HuH-7.5 (cell line): ENCODE results near the gene MELTF.

Experiments used
- DNase-seq: peaks from one replicate; pipeline ENCODE4 v3.0.0; 2011; ENCODE audit warnings: low spot score

Gene MELTF

DNA sequence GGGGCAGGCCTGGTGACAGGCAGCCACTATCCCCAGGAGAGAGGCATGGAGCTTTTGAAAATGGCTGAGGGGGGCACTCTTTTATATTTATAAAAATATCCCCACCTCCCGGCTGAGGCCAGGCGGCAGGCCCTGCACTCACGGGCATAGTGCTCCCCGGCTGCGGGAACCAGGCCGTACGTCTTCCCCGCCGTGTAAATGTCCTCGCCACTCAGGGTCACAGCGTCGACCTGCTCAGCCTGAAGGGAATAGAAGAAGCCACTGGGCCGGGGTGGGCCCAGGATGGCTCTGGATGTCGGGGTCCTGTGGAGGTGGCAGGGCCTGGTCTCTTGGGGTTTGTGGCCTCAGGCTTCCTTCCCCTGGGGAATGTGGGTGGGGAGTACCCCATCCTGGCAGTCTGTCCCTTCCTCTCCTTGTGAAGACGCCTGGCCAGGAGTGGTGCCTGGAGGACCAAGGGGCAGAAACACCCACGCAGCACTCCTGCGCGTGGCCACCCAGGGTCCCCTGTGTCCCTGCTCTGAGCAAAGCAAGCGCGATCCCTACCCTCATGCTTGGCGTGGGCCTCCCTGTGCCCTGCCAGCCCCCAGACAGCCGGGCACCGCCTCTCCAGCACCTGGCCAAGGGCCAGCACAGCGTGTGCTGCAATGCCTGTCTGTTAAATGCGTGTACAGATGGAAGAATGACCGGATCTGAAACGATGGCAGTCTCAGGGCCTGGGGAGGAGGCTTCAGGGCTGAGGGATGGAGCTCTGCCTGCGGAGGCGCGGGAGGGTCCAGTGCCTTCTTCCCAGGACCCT is 18.9 kb downstream of the MELTF start:
- DNase-seq: no peak

DNA sequence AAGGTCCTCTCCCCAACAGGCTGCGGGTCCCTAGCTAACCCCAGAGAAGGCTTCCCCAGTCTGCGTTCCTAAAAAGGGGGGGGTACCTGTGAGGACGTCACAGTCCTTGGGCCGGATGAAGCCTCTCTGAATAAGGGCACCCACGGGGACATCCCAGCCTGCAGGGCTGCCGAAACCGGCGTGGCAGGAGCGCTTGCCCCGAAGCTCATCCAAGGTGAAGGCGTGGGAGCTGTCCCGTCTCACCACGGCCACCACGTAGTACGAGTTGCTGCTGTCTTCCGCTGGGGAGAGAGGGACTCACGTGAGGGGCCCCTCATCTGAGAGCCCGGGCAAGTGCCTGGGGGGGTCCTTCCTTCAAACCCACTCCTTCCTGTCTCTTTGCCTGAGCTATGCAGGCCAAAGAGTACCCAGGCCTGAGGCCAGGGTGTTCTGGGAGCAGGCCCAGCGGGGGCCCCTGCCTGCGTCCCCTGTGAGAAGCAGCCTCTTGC is 20.0 kb downstream of the MELTF start:
- DNase-seq: no peak

DNA sequence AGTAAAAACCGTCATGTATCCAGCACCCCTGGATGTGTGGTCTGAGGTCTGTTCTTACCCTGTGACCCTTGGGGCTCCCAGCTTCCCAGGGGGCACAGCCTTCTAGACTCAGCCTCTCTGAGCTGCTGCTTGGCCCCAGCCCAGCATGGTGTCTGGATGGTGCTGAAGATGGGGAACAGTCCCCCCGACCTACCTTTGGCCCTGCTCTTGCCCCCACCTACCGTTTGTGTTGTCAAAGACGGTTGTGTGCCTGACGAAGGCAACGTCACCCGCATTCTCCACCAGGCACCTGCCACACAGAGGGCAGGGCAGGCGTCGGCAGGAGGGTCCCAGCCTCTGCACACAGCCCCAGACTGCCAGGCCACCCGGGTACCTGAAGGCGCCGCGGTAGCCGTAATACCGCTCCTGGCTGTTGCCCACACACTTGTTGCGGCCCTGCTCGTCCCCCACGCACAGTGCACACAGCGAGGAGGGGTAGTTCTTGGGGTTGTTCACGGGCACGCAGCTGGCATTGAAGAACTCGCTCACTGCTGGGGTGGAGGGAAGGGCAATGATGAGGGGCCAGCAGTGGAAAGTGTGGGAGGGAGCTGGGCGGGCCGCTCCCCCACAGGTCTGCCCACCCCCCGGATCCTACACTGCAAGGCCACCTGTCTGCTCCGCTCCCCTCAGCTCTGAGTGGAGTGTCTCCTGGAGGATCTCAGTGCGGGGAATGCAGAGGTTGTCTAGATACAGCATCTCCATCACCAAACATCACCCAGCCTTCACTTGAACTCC is 21.0 kb downstream of the MELTF start:
- no peak for DNase-seq

DNA sequence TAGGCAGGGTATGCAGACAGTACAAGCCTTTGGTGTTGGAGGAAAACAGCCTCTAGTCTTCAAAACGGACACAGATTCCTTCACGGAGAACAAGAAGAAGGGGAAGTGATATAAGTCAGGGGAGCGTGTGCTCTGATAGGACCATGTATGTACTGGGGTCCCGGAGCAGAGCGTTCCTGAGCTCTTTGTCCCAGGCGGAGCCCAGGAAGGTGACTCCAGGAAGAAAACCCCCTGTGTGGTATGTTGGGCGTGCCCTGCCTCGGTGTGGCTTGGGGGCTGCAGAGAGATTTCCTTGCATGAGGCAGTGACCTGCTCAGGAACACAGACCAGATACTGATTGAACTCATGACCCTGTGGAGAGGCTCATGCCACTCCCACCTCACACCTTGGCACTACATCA is 21.7 kb downstream of the MELTF start:
- no peak for DNase-seq

DNA sequence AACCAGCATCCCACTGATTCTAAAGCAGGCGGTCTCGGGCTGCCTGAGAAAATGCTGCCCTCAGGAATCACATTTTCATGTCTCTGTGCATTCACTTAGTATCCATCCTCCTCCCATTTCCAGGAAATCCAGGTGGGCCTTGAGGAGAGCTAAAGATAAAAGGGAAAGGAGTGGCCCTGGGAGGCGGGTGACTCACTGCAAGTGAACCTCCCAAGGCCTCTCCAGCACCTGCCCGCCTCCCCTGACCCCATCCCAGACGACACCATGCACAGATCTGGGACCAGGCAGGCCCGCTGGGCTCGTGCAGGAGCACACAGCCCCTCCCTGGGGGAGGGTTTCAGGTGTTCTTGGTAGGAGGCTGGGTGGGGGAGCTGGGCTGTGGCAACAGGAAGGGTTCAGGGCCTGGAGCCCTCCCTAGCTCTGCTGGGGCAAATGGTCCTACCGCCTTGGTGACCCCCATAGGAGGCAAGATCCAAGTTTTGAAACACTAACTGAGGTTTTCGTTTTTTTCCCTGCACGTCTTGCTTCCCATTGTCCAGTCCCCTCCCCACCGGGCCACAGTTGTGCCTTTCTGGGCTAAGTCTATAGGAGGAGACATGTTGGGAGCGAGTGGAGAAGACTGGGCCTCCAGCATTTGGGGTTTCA is 22.2 kb downstream of the MELTF start:
- no peak for DNase-seq

DNA sequence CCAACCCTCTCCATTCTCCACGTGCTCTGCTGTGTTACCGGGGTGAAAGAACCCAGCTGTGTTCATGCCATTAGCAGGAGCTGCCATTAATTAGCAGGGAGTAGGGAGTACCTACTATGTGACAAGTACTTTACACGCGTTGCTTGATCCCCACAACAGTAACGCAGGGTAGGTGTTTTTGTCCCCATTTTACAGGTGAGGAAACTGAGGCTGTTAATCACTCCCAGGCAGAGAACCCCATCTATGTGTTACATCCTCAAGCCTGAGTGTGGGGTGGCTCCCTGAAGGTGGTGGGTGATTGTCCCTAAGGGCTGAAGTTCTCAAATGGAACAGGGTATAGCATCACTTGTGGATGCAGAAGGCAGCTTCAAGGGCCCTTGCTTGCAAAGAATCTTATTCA is 22.8 kb downstream of the MELTF start:
- DNase-seq: no peak

DNA sequence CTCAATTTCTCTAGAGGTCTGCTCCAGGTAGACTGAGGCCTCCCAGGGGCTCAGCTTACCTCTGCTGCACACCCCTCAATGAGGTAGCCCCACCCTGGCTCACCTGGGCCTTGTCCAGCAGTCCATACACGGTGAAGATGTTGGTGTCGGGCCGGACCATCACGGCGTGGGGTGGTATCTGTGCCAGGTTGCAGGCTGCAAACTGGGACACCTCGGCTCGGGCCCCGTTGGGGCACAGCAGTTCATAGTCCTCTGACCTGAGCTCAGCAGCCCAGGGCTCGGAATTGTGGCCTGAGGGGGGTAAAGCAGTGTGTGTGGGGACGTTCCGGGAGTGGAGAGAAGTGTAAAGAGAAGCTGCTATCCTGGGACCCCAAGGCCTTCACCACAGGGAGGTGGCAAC is 23.2 kb downstream of the MELTF start:
- DNase-seq: no peak

DNA sequence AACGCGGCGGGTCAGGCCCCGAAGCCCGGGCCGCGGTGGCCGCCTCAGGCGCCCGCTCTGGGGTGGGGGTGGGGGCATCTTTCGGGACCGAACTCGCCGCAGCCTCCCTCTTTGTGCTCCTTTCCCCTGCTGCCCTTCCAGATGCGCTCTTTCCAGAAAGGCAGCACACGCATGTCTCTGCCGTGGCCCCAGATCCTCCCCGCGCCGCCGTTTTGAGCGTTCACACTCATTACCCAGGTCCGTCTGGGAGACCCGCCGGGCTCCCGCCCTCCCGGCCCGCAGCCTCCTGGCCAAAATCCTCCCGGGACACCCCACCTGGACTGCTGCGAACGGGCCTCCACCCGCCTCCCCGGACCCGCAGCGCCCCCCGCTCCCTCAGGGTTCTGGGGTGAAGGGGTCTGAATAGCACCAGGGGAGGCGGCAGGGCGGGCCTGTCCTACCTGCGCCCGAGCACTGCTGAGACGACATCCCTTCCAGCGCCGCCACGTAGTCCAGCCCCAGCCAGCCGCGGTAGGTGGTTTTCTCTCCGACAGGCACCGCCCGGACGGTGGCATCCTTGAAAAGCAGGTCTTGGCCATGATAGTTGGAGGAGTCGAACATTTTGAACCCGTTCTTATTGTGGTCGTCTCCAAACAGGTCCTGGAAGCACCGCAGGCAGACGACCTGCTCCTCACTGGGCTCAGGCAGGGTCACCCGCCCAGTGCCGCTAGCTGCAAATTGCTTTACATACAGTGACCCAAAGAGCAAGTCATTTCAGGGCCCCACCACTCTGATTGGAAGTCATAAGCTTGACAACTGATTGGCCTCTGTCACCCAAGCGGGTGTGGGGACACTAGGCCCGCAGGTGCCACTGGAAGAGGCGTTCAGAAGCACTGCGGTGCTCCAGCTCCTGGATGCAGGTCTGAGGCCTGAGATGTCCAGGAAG is 25.9 kb downstream of the MELTF start:
- DNase-seq: peak; percentile 75

DNA sequence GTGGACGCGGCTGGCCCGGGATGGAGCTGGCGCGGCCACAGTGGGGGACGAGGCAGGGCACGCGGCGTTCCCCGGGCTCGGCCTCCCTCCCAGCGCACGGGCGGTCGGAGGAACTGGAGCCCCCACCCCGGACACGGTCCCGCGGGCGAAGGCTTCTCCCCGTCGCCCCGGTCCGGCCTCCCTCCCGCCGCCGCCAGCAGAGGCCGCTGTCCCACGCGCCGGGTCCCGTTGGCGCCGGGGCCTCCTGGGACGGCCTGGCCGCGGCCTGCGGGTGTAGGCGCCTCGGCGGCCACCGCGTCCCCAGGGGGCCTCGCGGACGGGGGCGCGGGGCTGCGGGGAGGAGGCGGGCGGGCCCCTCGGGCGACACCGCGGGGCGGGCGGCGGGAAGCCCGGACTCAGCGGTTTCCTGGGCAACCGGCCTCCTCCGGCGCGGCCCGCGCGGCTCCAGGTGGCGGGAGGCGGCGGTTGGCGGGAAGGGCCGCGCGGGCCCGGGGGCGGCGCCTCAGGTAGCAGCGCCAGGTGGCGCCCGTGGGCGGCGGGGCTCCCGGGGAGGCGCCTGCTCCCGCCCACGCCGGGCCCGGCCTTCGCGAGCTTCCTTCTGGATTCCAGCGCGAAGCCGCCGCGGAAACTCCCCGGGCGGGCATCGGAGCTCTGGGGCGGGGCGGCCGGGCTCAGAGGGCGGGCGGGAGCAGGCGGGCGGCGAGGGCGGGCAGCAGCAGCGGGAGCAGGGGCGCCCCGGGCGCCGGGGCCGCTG is 26.7 kb downstream of the MELTF start:
- peak; percentile 95 for DNase-seq

DNA sequence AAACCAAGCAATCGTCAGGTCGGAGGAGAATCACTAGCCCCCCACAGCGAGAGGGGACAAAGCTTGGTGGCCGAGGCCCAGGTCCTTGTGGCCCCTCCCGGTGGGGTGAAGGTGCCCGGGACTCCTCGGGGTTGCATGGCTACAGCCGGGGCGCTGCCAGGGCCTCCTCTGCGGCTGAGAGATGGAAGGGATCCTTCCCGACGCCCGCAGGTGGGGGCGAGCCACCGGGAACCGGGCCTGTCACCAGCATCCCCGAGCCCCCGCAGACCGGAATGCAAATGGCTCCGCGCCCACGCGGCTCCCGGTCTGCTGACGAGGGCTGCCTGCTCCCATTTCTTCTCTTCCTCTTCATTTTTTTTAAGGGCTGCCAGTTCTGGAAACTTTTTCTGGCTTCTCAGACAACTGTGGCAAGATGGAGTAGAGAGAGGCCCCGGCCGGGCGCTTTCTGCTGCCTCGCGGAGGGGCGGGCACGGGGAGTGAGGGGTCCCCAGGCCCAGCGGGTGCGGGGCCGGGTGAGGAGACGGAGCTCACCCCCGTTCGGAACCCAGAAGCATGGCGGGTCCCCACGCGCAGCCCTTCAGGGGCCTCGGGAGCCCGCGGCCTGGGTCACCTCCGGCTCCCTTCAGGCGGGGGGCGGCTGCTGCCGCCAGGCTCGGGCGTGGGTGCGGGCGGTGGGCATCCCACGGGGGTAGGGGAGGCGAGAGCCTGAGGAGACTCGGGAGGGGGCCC is 27.5 kb downstream of the MELTF start:
- peak; percentile 47 for DNase-seq

DNA sequence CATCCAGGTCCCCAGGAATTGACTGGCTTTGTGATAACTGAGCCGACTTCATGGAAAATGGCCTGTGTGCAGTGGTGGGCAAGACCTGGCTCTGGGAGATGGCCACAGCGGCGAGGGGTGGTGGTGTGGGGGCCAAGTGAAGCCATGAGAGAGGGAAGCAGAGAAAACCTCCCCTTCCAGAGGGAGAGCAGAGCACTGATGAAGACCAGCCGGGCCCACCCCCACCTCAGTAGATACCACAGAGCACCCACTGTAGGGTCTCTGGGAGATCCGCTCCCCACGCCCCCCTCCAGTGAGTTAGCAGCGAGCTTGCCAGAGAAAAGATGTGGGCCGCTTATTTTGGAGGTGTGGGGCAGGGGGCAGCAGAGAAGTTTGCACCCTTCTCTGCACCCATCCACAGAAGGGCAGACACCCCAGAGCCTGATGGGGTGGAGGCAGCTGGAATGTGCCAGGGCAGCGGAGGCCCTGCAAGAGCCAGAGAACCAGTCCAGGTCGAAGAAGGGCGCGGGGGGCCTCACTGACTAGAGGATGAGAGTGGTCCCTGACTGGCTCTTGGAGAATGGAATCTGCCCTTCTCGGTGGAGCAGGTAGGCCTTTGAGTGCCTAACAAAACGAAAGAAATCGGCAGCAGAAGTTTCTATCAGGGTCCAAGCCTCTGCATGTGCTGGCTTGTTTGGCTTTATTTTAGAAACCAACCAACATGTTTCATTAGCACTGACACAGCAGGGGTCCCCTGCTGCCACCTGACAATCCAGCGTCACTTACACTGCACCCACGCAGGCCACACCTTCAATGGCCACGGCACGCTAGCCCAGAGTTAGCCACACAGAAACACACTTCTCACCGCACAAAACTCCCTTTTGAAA is 28.3 kb downstream of the MELTF start:
- no peak for DNase-seq

DNA sequence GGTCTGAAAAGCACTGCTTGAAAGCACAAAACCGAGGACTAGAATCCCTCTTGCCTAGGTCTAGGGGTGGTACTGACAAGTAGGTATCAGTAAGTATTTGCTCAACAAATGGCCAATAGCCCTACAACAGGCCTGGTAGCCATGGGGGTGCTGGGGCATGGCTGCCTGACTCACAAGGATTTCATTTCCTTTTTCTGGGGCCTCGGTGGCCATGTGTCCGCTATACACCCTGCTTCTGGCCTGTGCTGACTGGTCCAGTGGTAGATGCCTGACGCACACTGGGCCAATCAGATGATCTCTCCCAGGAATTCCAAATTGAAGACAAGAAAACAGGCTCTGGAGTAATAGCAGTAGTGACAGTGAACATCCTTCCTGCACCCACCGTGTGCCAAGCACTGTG is 29.4 kb downstream of the MELTF start:
- no peak for DNase-seq

DNA sequence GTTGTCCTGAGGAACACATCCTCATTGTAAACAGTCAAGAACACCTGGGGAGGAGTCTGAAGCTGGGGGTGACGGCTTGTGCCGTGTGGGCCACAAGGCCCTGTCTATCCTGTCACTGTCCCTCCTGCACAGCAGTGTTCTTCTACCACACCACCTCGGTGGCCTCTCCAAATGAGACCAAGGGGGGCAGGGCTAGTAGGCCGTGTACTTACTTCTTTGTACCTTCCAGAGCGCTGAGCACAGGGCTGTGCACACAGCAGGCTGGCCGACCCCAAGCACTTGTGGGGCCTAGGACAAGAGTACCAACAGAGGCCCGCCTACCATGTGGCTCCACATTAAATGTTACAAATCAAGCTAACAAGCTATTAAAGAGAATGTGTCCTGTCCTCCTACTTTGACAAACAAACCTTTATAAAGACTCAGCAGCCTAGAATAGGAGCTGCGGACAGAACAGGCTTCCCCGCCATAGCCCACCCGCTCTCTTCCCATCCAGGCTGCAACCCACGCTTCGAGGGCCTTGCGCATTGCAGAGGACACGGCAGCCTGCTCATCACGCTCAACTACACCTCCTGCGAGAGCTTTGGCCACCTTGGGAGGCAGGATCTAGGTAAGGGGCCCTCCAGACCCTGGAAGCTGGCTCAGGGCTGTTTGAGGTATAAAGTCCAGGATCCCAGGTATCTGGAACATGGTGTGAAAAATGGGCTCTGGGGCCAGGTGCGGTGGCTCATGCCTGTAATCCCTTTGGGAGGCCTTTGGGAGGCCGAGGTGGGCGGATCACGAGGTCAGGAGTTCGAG is 30.5 kb downstream of the MELTF start:
- DNase-seq: no peak

DNA sequence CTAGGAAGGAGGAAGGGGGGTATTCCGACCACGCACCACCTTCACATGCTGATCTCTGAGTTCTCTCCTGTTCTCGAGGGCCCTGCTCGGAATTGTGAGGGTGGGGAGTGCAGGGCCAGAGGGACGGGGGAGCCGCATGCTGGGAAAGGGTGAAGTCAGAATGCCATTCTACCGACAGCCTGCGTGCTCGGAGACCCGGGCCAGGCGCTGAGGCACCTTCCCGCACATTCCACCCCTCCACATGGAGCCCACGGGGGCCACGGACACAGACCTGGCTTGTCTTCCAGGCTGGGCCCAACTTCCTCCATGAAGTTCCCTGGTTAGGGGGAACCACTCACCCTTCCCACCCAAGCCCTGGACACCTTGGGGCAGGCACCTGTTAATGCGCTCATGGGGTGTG is 32.3 kb downstream of the MELTF start:
- DNase-seq: no peak

DNA sequence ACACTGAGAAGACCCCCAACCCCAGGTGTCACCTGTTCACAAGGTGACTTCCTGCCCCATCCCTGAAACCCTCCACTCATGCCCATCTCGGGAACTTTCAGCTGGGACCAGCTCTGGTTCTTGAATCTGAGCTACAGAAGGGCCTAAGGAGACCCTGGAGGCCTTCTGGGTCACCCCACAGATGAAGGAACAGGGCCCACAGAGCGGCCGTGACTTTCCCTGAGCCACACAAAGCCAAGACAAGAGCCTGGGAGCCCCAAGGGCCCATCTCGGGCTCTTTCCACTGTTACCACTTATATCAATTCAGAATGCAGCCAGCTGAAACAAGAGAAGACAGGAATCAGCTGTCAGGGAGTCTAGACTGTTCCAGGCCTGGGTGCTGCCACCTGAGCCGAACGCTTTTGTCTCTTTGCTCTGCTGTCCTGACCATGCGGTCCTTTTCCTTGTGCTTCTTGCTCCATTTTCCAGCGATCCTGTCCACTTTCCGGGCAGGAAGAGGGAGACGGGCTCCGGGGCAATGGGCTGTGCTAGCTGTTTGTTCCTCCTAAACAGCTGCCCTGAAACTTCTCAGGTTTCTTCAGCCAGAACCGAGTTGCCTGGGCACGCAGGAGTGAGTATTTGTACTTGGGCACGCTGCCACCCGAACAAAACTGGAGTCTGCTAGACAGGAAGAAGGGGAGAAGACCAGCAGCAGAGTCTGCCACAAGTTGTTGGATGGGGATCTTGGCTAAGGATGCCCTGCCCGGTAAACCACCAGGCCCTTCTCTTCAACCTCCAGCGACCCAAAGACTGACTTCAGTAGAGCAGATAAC is 33.0 kb downstream of the MELTF start:
- DNase-seq: no peak

DNA sequence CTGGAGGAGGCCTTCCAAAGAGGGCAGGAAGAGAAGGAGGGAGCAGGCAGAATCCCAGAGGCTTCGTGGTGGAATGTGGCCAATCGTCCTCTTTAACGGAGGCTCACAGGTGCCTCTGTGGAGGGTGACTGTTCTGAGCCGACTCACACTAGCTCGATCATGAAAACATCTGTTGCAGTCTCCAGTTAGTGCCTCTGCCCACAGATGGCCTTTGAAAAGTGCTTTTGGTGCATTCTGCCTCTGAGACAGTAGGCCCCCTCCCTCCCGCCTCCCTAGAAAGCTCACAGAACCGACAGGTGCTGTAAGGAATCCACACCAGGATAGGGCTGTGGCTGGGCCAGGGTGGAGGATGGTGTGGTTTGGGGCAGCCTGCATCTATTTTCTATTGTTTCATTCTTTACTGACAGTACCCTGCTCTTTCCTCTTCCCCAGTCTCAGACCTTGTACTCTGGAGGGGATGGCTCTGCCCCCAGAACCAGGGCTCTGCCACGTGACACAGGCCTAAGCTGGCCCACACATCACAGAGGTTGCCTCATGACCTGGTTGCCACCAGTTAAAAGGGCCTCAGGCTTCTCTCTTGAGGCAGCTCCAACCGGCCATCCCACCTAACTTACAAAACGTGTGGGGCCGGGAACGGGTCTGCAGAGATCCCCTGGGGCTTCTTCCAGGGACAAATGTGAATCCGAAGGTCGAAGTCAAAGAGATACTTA is 33.8 kb downstream of the MELTF start:
- DNase-seq: no peak

DNA sequence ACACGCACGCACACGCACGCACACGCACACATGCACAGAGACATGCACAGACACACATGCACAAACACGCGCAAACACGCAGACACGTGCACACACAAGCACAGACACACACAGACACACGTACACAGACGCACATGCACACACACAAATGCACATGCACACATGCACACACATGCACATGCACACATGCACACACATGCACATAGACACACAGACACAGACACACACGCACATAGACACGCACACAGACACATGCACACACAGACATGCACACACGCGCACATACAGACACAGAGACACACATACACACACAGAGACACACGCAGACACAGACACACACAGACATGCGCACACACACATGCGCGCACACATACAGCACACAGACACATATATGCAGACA is 34.6 kb downstream of the MELTF start:
- DNase-seq: no peak
